CD8-positive, alpha-beta memory T cell (primary cell): Measurements from ENCODE around the gene PDZK1. TPM values are rescaled to one million over a fixed set of nuclear protein-coding genes. Genes with fewer than 3 reads are reported as not detected.

Source experiments
- CTCF ChIA-PET: fragments of 350-600 bp; sonication (Branson Sonifier 250); formaldehyde crosslinking; loops from one replicate; lab custom pipeline; 2021; ENCODE audit warnings: antibody characterized with exemption; lab: Charles Lee
- POLR2A ChIA-PET: fragments of 350-600 bp; sonication (Branson Sonifier 250); formaldehyde crosslinking; loops from one replicate; lab custom pipeline; 2021; ENCODE audit warnings: antibody characterized with exemption; lab: Charles Lee
- DNase-seq, 5 donors: peaks; one replicate each; pipeline versions ENCODE4 v3.0.0 to v3.0.0-alpha.2; 2020 to 2022; ENCODE audit warnings: mixed read lengths in 1 of 5
- H3K27ac ChIP-seq: one replicate; pipeline ENCODE4 v1.7.0; 2013; ENCODE audit warnings: low read depth, mild to moderate bottlenecking, low read length, moderate library complexity
- H3K27me3 ChIP-seq: 2 replicates; pipeline ENCODE4 v1.7.0; 2013; ENCODE audit warnings: low read length, mild to moderate bottlenecking; ENCODE audit not compliant: insufficient read depth, poor library complexity, severe bottlenecking
- H3K36me3 ChIP-seq: 2 replicates; pipeline ENCODE4 v1.7.0; 2013; ENCODE audit warnings: mild to moderate bottlenecking, low read length, moderate library complexity; ENCODE audit not compliant: insufficient read depth
- H3K4me1 ChIP-seq: 2 replicates; pipeline ENCODE4 v1.7.0; 2013; ENCODE audit warnings: mild to moderate bottlenecking, low read length, moderate library complexity; ENCODE audit not compliant: insufficient read depth
- H3K4me3 ChIP-seq: 2 replicates; pipeline ENCODE4 v1.7.0; 2013; ENCODE audit warnings: mild to moderate bottlenecking, low read length
- H3K9me3 ChIP-seq: 2 replicates; pipeline ENCODE4 v1.7.0; 2013; ENCODE audit warnings: mild to moderate bottlenecking, low read length
- H3K27ac Mint-ChIP-seq, 8 donors: one replicate each; pipeline ENCODE4 v1.8.0; 2020 to 2021; ENCODE audit warnings: mixed read lengths in 8 of 8, mild to moderate bottlenecking in 6 of 8, inconsistent platforms in 3 of 8, moderate library complexity in 3 of 8
- H3K27me3 Mint-ChIP-seq, 2 donors: one replicate each; pipeline ENCODE4 v1.8.0; 2020 to 2021; ENCODE audit warnings: mixed read lengths in 2 of 2, mild to moderate bottlenecking in 1 of 2, moderate library complexity in 1 of 2
- H3K36me3 Mint-ChIP-seq, 3 donors: one replicate each; pipeline ENCODE4 v1.8.0; 2020 to 2021; ENCODE audit warnings: mixed read lengths in 3 of 3, inconsistent platforms in 1 of 3, mild to moderate bottlenecking in 1 of 3
- H3K4me1 Mint-ChIP-seq, 3 donors: one replicate each; pipeline ENCODE4 v1.8.0; 2020 to 2021; ENCODE audit warnings: mixed read lengths in 3 of 3, inconsistent platforms in 1 of 3, mild to moderate bottlenecking in 1 of 3
- H3K4me3 Mint-ChIP-seq, 7 donors: one replicate each; pipeline ENCODE4 v1.8.0; 2020 to 2021; ENCODE audit warnings: mixed read lengths in 7 of 7, mild to moderate bottlenecking in 6 of 7, moderate library complexity in 4 of 7, inconsistent platforms in 2 of 7
- H3K9me3 Mint-ChIP-seq, 5 donors: one replicate each; pipeline ENCODE4 v1.8.0; 2020 to 2022; ENCODE audit warnings: mixed read lengths in 5 of 5, mild to moderate bottlenecking in 3 of 5, moderate library complexity in 2 of 5, inconsistent platforms in 1 of 5
- polyA plus RNA-seq: library from polyadenylated mRNA; unstranded; fragments of 300-500 nt; fragmentation: Illumina TruSeq; gene quantifications from one replicate; pipeline ENCODE4 v1.2.3, GENCODE V29; 2021
- total RNA-seq, 2 experiments: library from RNA; stranded (reverse); gene quantifications; one replicate each; pipeline ENCODE4 v1.2.3, GENCODE V29; 2021

PDZK1 gene
- total and polyA plus RNA-seq, 3 experiments from 2014 or later: 0.53 TPM; not detected in 2

GRCh38 chr1:145706086-145706664 lies 993 bp downstream of the PDZK1 start:
- Mint-ChIP-seq H3K27ac (peak overlapping the region in 1 of 8 donors; percentile 51), H3K4me1 (peaks cover 0 to 5% (median 4%) of the 10 kb centered on the region in 3 donors), H3K36me3 (no peaks in the 10 kb centered on the region), H3K9me3 (no peaks in the 10 kb centered on the region), H3K27me3 (no peaks in the 10 kb centered on the region), H3K4me3 (no peak overlapping the region)
- Histone ChIP-seq H3K4me3 (no peak overlapping the region), H3K9me3 (no peaks in the 10 kb centered on the region), H3K36me3 (no peaks in the 10 kb centered on the region), H3K27ac (no peak overlapping the region), H3K4me1 (no peaks in the 10 kb centered on the region), H3K27me3 (no peaks in the 10 kb centered on the region)
- POLR2A ChIA-PET: no interaction called here
- CTCF ChIA-PET: interaction anchor here (1.5 kb wide), 1 partner anchor 14 kb away, joined by 5 read pairs; no protein-coding TSS in a partner anchor
- no peak for DNase-seq

GRCh38 chr1:145705622-145706021 lies 1.5 kb downstream of the PDZK1 start:
- Mint-ChIP-seq H3K9me3 (no peaks in the 10 kb centered on the region), H3K4me1 (peaks cover 0 to 5% (median 4%) of the 10 kb centered on the region in 3 donors), H3K27me3 (no peaks in the 10 kb centered on the region), H3K4me3 (no peak overlapping the region), H3K36me3 (no peaks in the 10 kb centered on the region), H3K27ac (no peak overlapping the region)
- ChIA-PET CTCF (interaction anchor here (1.5 kb wide), 1 partner anchor 15 kb away, joined by 5 read pairs; no protein-coding TSS in a partner anchor), POLR2A (interaction anchor here (0.6 kb wide), 1 partner anchor 11 kb away, joined by 6 read pairs; no protein-coding TSS in a partner anchor)
- H3K4me1 ChIP-seq: no peaks in the 10 kb centered on the region
- no peaks in the 10 kb centered on the region for H3K27me3 ChIP-seq
- no peaks in the 10 kb centered on the region for H3K9me3 ChIP-seq
- H3K27ac ChIP-seq: no peak overlapping the region
- no peak overlapping the region for H3K4me3 ChIP-seq
- no peak for DNase-seq
- H3K36me3 ChIP-seq: no peaks in the 10 kb centered on the region

- no peaks in the 10 kb centered on the region for H3K9me3 ChIP-seq
- H3K4me3 ChIP-seq: no peak overlapping the region
- H3K27ac Mint-ChIP-seq: no peak overlapping the region
- ChIA-PET CTCF (interaction anchor here (0.7 kb wide), 1 partner anchor 18 kb away, joined by 3 read pairs; no protein-coding TSS in a partner anchor), POLR2A (no interaction called here)
- no peaks in the 10 kb centered on the region for H3K36me3 ChIP-seq
- no peak overlapping the region for H3K4me3 Mint-ChIP-seq
- DNase-seq: no peak
- H3K9me3 Mint-ChIP-seq: no peaks in the 10 kb centered on the region
- H3K4me1 ChIP-seq: no peaks in the 10 kb centered on the region
- no peak overlapping the region for H3K27ac ChIP-seq
- no peaks in the 10 kb centered on the region for H3K36me3 Mint-ChIP-seq
- no peaks in the 10 kb centered on the region for H3K4me1 Mint-ChIP-seq
- no peaks in the 10 kb centered on the region for H3K27me3 ChIP-seq
- no peaks in the 10 kb centered on the region for H3K27me3 Mint-ChIP-seq
These were observed 4.3 kb downstream of the PDZK1 start for GRCh38 chr1:145702826-145703225.

GRCh38 chr1:145702052-145702451 lies 5.1 kb downstream of the PDZK1 start:
- Histone ChIP-seq H3K9me3 (no peaks in the 10 kb centered on the region), H3K27me3 (no peaks in the 10 kb centered on the region), H3K4me1 (no peaks in the 10 kb centered on the region), H3K27ac (no peak overlapping the region), H3K36me3 (no peaks in the 10 kb centered on the region), H3K4me3 (no peak overlapping the region)
- peak overlapping the region in 1 of 8 donors; percentile 41 for H3K27ac Mint-ChIP-seq
- H3K36me3 Mint-ChIP-seq: no peaks in the 10 kb centered on the region
- ChIA-PET CTCF (interaction anchor here (0.7 kb wide), 1 partner anchor 18 kb away, joined by 3 read pairs; no protein-coding TSS in a partner anchor), POLR2A (no interaction called here)
- no peak overlapping the region for H3K4me3 Mint-ChIP-seq
- H3K4me1 Mint-ChIP-seq: no peaks in the 10 kb centered on the region
- H3K9me3 Mint-ChIP-seq: no peaks in the 10 kb centered on the region
- H3K27me3 Mint-ChIP-seq: no peaks in the 10 kb centered on the region
- no peak for DNase-seq

GRCh38 chr1:145701306-145701862 lies 5.8 kb downstream of the PDZK1 start:
- Mint-ChIP-seq H3K4me3 (no peak overlapping the region), H3K36me3 (no peaks in the 10 kb centered on the region), H3K27me3 (no peaks in the 10 kb centered on the region), H3K9me3 (no peaks in the 10 kb centered on the region), H3K27ac (no peak overlapping the region), H3K4me1 (no peaks in the 10 kb centered on the region)
- H3K27me3 ChIP-seq: no peaks in the 10 kb centered on the region
- DNase-seq: no peak
- no peaks in the 10 kb centered on the region for H3K9me3 ChIP-seq
- ChIA-PET CTCF (no interaction called here), POLR2A (no interaction called here)
- no peak overlapping the region for H3K4me3 ChIP-seq
- no peaks in the 10 kb centered on the region for H3K36me3 ChIP-seq
- no peak overlapping the region for H3K27ac ChIP-seq
- no peaks in the 10 kb centered on the region for H3K4me1 ChIP-seq

GRCh38 chr1:145696630-145696960 lies 10.6 kb downstream of the PDZK1 start:
- no peaks in the 10 kb centered on the region for H3K9me3 Mint-ChIP-seq
- Histone ChIP-seq H3K27ac (no peak overlapping the region), H3K4me1 (no peaks in the 10 kb centered on the region), H3K4me3 (no peak overlapping the region), H3K9me3 (no peaks in the 10 kb centered on the region), H3K36me3 (no peaks in the 10 kb centered on the region), H3K27me3 (no peaks in the 10 kb centered on the region)
- H3K4me1 Mint-ChIP-seq: peaks cover 5 to 10% (median 8%) of the 10 kb centered on the region in 3 donors
- DNase-seq: no peak
- no peak overlapping the region for H3K27ac Mint-ChIP-seq
- POLR2A ChIA-PET: no interaction called here
- CTCF ChIA-PET: no interaction called here
- H3K36me3 Mint-ChIP-seq: peaks cover 0 to 2% (median 0%) of the 10 kb centered on the region in 3 donors
- no peak overlapping the region for H3K4me3 Mint-ChIP-seq
- H3K27me3 Mint-ChIP-seq: no peaks in the 10 kb centered on the region

GRCh38 chr1:145695821-145696629 lies 11.1 kb downstream of the PDZK1 start:
- Histone ChIP-seq H3K36me3 (no peaks in the 10 kb centered on the region), H3K9me3 (no peaks in the 10 kb centered on the region), H3K4me1 (peaks cover 4% of the 10 kb centered on the region), H3K4me3 (no peak overlapping the region), H3K27ac (no peak overlapping the region), H3K27me3 (no peaks in the 10 kb centered on the region)
- H3K4me3 Mint-ChIP-seq: no peak overlapping the region
- H3K27me3 Mint-ChIP-seq: no peaks in the 10 kb centered on the region
- ChIA-PET CTCF (no interaction called here), POLR2A (no interaction called here)
- DNase-seq: no peak
- H3K4me1 Mint-ChIP-seq: peaks cover 11 to 15% (median 13%) of the 10 kb centered on the region in 3 donors
- peak overlapping the region in 1 of 8 donors; percentile 20 for H3K27ac Mint-ChIP-seq
- H3K9me3 Mint-ChIP-seq: no peaks in the 10 kb centered on the region
- peaks cover 0 to 2% (median 0%) of the 10 kb centered on the region in 3 donors for H3K36me3 Mint-ChIP-seq
